SK-N-MC (cell line): Measurements from ENCODE around the gene SMAD6.

Experiments
- EZH2 ChIP-seq: fragments of 200-600 bp; sonication (generic); IDR thresholded peaks from one replicate; pipeline ENCODE4 v1.6.1; 2017; ENCODE audit warnings: antibody characterized with exemption
- POLR2AphosphoS5 ChIP-seq: IDR thresholded peaks from 2 replicates; pipeline ENCODE4 v1.6.1; 2012; ENCODE audit warnings: mild to moderate bottlenecking, low read depth, low read length, borderline replicate concordance

DNA sequence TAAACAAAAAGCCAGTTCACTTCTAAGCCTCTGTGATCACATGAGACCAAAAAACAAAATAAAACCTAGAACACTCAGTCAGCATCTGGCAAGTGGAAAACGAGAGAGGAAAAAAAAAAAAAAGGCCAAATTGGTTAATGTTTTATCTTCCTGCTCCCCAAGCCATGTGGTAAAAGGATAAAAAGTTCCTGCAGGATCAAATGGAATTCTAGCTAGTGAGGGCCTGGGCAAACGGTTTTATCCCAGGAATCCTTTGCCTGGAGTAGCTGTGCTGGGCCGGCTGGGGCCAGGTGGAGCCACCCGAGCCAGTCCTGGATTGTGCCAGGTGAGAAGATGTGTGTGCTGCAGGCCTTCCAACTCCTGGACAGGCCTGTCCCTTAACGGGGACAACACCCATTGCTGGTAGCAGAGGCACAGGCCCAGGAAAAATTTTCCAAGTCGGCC, 13.2 kb downstream of the SMAD6 start:
- TF ChIP-seq EZH2 (no peak), POLR2AphosphoS5 (no peak)
